Activated B cell treated with CpG ODN at 0.5 μM for 24 hours (primary cell): ENCODE measurements around the gene ZC3H10. TPM values are rescaled to one million over a fixed set of nuclear protein-coding genes. Genes with fewer than 3 reads are reported as not detected.

Source experiments
- ATAC-seq: fragments of 200-7000 bp; cut with Tn5 transposase; one replicate; pipeline ENCODE4 v1.10.0; 2021; ENCODE audit warnings: low read depth, mild to moderate bottlenecking, moderate library complexity
- CTCF ChIA-PET: fragments of 350-600 bp; sonication (Branson Sonifier 250); formaldehyde crosslinking; loops from one replicate; lab custom pipeline; 2021; ENCODE audit warnings: antibody characterized with exemption; lab: Charles Lee
- POLR2A ChIA-PET: fragments of 350-600 bp; sonication (Branson Sonifier 250); formaldehyde crosslinking; loops from one replicate; lab custom pipeline; 2021; ENCODE audit warnings: antibody characterized with exemption; lab: Charles Lee
- DNase-seq: peaks from one replicate; pipeline ENCODE4 v3.0.0; 2022
- H3K27ac Mint-ChIP-seq: one replicate; pipeline ENCODE4 v1.8.0; 2020; ENCODE audit warnings: mixed read lengths
- H3K27me3 Mint-ChIP-seq: one replicate; pipeline ENCODE4 v1.8.0; 2021; ENCODE audit warnings: mixed read lengths
- H3K36me3 Mint-ChIP-seq: one replicate; pipeline ENCODE4 v1.8.0; 2021; ENCODE audit warnings: low read depth, mixed read lengths
- H3K4me1 Mint-ChIP-seq: one replicate; pipeline ENCODE4 v1.8.0; 2021; ENCODE audit warnings: mixed read lengths
- H3K4me3 Mint-ChIP-seq: one replicate; pipeline ENCODE4 v1.8.0; 2020; ENCODE audit warnings: mild to moderate bottlenecking, mixed read lengths
- H3K9me3 Mint-ChIP-seq: one replicate; pipeline ENCODE4 v1.8.0; 2020; ENCODE audit warnings: mixed read lengths
- intact Hi-C: fragments of 100-400 bp; cut with micrococcal nuclease; formaldehyde crosslinking; loops from one replicate; pipeline ENCODE4 v1.15.1; 2024
- total RNA-seq: library from RNA; stranded (reverse); gene quantifications from 2 replicates; pipeline ENCODE4 v1.2.3, GENCODE V29; 2022
- TF ChIP-seq, protein P1 (sequence below): fragments of 200-600 bp; IDR thresholded peaks from one replicate; pipeline ENCODE4 v1.8.0; 2022; ENCODE audit warnings: antibody characterized with exemption, mild to moderate bottlenecking

Gene ZC3H10
- total RNA-seq, 1 donor from 2014 or later = 15.4 TPM

DNA sequence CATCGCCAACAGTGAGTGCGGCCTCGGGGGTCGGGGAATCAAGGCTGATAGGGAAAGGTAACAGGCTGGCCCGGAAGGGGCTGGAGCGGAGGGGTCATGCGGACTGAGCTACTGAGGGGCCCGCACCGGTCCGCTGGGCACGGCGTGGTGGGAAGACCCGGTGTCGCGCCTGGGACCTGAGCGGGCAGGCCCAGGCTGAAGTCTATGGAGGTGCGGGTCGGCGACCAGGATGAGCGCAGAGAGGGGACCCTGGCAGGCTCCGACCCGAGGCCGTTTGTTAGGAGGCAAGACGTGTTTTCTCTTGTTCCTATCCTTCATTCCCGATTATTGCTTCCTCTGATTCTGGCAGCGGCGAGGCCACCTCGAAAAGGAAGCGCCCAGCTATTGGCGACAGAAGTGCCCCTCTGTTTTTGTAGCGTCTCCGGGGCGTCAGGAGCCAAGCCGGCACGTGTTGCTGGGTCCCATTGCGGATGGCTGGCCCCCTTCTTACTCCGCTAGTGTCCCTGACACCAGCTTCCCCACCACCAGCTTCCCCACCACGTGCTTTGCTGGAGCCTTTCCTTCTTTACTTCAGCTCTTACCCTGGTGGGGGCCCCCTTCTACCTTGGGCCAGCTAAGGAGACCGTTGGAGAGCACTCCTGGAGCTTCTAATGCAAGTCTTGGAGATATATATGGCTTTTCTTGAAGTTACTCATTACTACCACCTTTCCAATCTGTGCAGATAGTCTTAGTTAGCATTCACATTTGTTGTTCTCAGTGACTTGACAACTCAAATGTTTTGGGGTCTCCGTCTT is 13.1 kb upstream of the ZC3H10 start:
- TF ChIP-seq, protein P1, sequence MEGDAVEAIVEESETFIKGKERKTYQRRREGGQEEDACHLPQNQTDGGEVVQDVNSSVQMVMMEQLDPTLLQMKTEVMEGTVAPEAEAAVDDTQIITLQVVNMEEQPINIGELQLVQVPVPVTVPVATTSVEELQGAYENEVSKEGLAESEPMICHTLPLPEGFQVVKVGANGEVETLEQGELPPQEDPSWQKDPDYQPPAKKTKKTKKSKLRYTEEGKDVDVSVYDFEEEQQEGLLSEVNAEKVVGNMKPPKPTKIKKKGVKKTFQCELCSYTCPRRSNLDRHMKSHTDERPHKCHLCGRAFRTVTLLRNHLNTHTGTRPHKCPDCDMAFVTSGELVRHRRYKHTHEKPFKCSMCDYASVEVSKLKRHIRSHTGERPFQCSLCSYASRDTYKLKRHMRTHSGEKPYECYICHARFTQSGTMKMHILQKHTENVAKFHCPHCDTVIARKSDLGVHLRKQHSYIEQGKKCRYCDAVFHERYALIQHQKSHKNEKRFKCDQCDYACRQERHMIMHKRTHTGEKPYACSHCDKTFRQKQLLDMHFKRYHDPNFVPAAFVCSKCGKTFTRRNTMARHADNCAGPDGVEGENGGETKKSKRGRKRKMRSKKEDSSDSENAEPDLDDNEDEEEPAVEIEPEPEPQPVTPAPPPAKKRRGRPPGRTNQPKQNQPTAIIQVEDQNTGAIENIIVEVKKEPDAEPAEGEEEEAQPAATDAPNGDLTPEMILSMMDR = no peak
- Mint-ChIP-seq H3K9me3 (no peaks in the 10 kb centered on the region), H3K27ac (peak overlapping the region; percentile 93), H3K4me3 (peak overlapping the region; percentile 98), H3K4me1 (peaks cover 33% of the 10 kb centered on the region), H3K27me3 (no peaks in the 10 kb centered on the region), H3K36me3 (peaks cover 49% of the 10 kb centered on the region)
- intact Hi-C loops = loop anchor here (1.0 to 5.0 kb wide), 12 partner anchors 11 to 582 kb away; partner anchors contain the start of genes DNAJC14, ESYT1, MYL6B and PTGES3
- ATAC-seq (peak; percentile 4), DNase-seq (no peak)
- ChIA-PET POLR2A (interaction anchor here (0.6 to 3.4 kb wide), 24 partner anchors 8 to 376 kb away, joined by 3 to 112 read pairs (median 8); partner anchors contain the start of genes CD63, CNPY2, DNAJC14 and ERBB3), CTCF (interaction anchor here (1.2 to 2.4 kb wide), 5 partner anchors 9 to 179 kb away, joined by 3 to 10 read pairs (median 4); partner anchors contain the start of gene ZC3H10)

DNA sequence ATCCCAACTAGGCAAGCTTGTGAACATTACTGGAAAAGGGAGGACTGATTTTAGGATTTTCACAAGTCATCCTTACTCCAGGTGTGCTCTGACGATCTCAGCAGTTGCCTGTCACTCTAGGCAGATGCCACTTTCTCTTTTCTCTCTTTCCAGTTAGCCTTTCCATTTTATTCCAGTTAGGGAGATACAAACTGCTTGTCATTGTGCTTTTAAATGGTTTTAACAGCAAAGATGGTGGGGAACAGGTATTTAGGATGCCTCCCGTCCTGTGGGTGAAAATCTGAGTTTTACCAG is 12.5 kb upstream of the ZC3H10 start:
- DNase-seq (no peak), ATAC-seq (no peak)
- TF ChIP-seq, protein P1 = no peak
- peaks cover 33% of the 10 kb centered on the region for H3K4me1 Mint-ChIP-seq
- H3K4me3 Mint-ChIP-seq = peak overlapping the region; percentile 98
- peak overlapping the region; percentile 93 for H3K27ac Mint-ChIP-seq
- intact Hi-C loops = loop anchor here (2.0 kb wide), 2 partner anchors 277 to 367 kb away; partner anchors contain the start of gene DNAJC14
- no peaks in the 10 kb centered on the region for H3K27me3 Mint-ChIP-seq
- POLR2A ChIA-PET = interaction anchor here (0.6 to 3.4 kb wide), 9 partner anchors 7 to 211 kb away, joined by 3 to 112 read pairs (median 10); partner anchors contain the start of genes ERBB3, ESYT1, MYL6 and MYL6B
- CTCF ChIA-PET = interaction anchor here (1.6 to 2.4 kb wide), 2 partner anchors 13 to 14 kb away, joined by 4 to 10 read pairs; partner anchors contain the start of gene ZC3H10
- H3K9me3 Mint-ChIP-seq = no peaks in the 10 kb centered on the region
- peaks cover 54% of the 10 kb centered on the region for H3K36me3 Mint-ChIP-seq

DNA sequence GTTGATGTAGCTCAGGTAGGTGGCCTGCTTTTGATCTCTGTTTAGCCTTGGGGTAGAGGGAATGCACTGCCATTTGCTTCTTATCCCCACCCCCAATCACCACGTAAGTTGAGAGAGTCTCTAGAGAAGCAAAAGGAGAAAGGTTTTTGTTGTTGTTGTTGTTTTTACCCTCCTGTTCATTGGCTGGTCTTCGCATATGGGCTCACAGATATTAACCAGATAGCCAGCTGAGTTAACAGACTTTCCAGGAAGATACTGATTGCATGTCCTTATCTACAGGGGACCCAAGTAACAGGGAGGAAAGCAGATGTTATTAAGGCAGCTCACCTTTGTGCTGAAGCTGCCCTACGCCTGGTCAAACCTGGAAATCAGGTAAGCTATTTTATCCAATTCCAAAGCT is 10.8 kb upstream of the ZC3H10 start:
- DNase-seq = no peak
- peaks cover 70% of the 10 kb centered on the region for H3K36me3 Mint-ChIP-seq
- CTCF ChIA-PET = no interaction called here
- ATAC-seq = no peak
- intact Hi-C loops = no loop called here
- TF ChIP-seq, protein P1 = no peak
- no peak overlapping the region for H3K4me3 Mint-ChIP-seq
- H3K9me3 Mint-ChIP-seq = no peaks in the 10 kb centered on the region
- no peaks in the 10 kb centered on the region for H3K27me3 Mint-ChIP-seq
- H3K27ac Mint-ChIP-seq = no peak overlapping the region
- peaks cover 33% of the 10 kb centered on the region for H3K4me1 Mint-ChIP-seq
- POLR2A ChIA-PET = interaction anchor here (2.4 kb wide), 1 partner anchor 9 kb away, joined by 12 read pairs; the partner anchor contains the start of gene RPL41

DNA sequence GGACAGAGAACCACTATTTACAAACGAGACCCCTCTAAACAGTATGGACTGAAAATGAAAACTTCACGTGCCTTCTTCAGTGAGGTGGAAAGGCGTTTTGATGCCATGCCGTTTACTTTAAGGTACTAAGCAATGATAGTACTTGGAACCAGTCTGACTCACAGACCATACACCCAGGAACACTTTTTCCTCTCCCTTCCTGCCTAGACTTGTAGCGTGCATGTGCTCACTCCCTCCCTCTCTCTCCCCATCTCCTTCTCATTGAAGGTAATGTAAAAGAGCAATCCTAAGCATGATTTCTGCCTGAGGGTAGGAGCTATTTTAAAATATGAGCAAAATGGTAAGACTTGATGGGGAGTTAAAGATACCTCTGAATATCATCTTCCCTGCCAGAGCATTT is 7.5 kb upstream of the ZC3H10 start:
- POLR2A ChIA-PET = interaction anchor here (1.5 kb wide), 1 partner anchor 48 kb away, joined by 4 read pairs; the partner anchor contains the start of gene MYL6
- DNase-seq = no peak
- no peak overlapping the region for H3K4me3 Mint-ChIP-seq
- intact Hi-C loops = no loop called here
- peaks cover 14% of the 10 kb centered on the region for H3K4me1 Mint-ChIP-seq
- TF ChIP-seq, protein P1 = no peak
- no peaks in the 10 kb centered on the region for H3K9me3 Mint-ChIP-seq
- H3K27me3 Mint-ChIP-seq = no peaks in the 10 kb centered on the region
- peaks cover 75% of the 10 kb centered on the region for H3K36me3 Mint-ChIP-seq
- ATAC-seq = no peak
- CTCF ChIA-PET = interaction anchor here (1.3 to 1.6 kb wide), 2 partner anchors 16 to 79 kb away, joined by 3 to 4 read pairs; partner anchors contain the start of gene SMARCC2
- no peak overlapping the region for H3K27ac Mint-ChIP-seq

DNA sequence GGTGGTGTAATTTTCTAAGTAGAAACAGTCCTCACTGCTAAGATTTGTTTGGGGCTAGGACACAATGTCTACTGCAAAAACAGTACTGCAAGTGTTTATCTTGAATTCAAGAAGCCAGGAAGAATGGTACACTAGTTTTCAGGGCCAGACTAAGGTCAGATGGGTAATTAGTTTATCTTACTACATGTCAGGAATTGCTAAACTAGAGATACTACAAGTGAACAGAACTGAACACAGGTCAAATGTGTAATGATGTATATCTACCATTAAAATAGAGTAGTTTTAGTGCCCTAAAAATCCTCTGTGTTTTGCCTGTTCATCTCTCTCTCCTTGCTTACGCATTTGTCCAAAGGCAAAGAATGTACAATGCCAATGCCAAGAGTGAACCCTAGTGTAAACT is 4.0 kb upstream of the ZC3H10 start:
- ChIA-PET POLR2A (no interaction called here), CTCF (no interaction called here)
- Mint-ChIP-seq H3K36me3 (peaks cover 68% of the 10 kb centered on the region), H3K9me3 (no peaks in the 10 kb centered on the region), H3K4me1 (peaks cover 28% of the 10 kb centered on the region), H3K4me3 (no peak overlapping the region), H3K27ac (peak overlapping the region; percentile 12), H3K27me3 (no peaks in the 10 kb centered on the region)
- DNase-seq (no peak), ATAC-seq (no peak)
- TF ChIP-seq, protein P1 = no peak
- intact Hi-C loops = no loop called here
